HG02970 (cell line): Measurements from ENCODE around the gene WNT7B.

ENCODE experiments used
- ATAC-seq: cut with Tn5 transposase; IDR thresholded peaks from one replicate; pipeline ENCODE4 v1.9.1; 2021; ENCODE audit warnings: mild to moderate bottlenecking, moderate library complexity, moderate number of reproducible peaks; ENCODE audit not compliant: unreplicated experiment, low FRiP score

Gene WNT7B

DNA sequence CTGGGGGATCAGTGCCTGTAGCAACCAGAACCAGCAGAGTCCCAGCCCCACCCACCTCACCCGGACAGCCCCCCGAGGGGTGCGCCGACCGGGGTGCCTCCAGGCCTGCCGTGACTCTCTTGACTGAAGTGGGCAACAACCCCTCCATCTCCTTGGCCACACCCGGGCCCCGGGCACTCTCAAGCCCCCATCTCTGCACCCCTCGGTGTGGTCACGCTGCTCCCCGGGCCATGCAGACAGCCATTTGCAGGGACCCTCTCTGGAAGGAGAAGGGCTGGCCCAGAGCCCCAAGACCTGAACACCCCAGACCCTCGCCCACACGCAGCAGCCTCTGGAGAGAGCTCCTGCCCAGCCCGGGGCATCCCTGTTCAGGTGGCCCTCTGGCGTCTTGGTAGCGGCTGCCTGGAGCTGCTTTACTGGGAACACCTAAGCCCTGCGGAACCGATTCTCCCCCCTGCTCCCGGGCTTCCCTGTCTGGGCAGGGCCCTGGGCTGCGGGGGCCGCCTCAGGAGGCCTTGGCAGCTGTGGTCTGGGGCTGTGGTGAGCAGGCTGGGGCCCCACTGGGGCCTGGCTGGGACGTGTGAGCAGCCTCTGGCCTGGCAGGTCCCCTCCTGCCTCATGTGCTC lies 84.9 kb downstream of the WNT7B start:
- no peak for ATAC-seq

DNA sequence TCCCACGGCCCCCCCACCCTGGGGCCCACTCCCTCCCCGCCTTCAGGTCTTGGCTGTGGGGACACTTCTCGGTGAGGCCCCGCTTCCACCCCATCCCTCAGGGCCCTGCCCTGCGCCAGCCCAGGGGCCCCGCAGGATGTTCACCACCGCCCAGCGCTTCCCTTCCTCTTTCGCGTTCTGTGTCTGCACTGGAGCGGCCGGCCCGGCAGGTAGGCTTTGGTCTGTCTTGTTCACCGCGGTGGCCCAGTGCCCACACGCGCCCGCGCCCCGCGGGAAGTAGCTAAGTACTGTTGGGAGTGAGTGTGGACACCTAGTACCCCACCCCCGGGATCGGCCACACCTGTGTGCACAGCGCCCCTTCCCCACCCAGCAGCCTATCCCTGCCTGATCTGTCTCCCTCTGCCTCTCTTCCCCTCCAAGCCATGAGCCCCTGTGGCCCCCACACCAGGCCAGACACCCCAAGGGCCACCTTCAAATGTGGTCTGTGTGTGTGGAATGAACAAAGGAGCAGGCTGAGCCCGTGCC lies 85.4 kb downstream of the WNT7B start:
- ATAC-seq = no peak

DNA sequence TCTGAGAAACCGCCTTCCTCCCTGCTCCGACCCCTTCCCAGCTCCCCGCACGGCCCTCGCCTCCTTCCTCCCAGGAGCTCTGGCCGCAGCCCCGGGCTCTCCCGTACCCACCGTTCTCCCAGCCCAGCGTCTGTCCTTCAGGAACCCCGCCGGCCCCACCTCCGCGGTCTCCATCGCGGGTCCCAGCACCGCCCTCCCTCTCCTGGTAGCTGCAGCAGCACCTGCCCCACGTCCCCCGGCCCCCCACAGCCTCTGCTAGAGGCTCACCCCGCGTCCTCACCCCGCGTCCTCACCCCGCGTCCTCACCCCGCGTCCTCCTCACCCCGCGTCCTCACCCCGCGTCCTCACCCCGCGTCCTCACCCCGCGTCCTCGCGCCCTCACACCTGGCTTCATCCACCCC lies 85.9 kb downstream of the WNT7B start:
- no peak for ATAC-seq

DNA sequence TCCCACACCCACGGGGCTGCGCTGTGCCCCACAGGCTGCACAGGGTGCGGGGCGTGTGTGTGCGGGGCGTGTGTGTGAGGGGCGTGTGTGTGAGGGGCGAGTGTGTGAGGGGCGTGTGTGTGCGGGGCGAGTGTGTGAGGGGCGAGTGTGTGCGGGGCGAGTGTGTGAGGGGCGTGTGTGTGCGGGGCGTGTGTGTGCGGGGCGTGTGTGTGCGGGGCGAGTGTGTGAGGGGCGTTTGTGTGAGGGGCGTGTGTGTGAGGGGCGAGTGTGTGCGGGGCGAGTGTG lies 86.7 kb downstream of the WNT7B start:
- no peak for ATAC-seq

DNA sequence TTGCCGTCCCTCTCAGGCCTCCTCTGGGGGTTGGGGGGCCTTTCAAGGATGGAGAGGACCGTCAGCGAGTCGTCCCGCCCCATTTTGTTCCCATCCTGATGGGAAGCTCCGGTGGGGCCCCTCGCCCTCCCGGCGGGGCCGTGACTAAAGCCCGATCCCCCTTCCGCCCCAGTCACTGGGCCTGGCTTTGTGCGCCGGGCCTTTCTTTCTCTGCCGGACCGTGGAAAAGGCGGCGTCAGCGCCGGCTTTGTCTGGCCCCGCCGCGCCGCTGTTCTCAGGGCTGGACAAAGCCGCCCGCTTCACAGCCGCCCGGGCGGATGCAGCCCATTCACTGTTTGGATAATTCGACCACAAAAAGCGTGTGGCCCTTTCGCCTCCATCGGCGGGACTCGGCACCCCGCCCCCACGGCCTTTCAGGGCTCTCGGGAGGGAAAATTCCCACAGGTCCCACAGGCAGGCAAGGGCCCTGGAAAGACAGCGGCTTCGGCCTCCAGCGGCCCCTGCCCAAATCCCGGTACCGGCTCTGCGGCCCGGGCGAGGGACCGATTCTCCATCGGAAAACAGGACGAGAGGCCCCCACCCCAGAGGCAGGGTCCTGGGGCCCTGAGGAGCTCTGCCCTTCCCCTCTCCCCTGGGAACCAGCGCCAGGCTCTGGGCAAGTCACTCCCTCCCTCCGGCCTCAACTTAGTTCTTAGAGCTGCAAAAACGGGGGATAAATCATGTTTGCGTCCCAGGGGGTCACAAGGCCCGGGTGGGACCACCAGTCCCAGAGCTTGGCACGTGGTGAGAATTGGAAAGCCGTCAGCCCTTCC lies 87.2 kb downstream of the WNT7B start:
- no peak for ATAC-seq

DNA sequence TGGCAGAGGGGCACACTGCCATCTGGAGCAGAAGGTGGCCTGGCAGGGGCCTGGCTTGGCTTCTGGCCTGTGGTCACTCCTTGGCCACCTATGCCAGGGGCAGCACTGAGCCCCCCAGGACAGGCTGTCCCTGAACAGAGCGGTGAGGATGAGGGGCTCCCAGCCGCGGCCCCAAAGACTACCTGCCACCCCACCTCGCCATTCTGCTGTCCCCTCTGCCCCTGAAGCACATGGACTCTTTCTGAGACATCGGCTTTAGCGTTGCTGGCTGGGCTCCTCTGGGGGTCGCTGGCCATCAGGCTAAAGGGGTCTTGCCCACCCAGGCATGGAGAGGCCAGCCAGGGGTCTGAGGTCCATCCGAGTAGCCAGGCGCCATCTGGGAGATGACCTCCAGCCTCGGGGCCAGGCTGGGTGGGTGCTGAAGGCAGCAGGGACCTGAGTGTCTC lies 87.8 kb downstream of the WNT7B start:
- ATAC-seq = no peak

DNA sequence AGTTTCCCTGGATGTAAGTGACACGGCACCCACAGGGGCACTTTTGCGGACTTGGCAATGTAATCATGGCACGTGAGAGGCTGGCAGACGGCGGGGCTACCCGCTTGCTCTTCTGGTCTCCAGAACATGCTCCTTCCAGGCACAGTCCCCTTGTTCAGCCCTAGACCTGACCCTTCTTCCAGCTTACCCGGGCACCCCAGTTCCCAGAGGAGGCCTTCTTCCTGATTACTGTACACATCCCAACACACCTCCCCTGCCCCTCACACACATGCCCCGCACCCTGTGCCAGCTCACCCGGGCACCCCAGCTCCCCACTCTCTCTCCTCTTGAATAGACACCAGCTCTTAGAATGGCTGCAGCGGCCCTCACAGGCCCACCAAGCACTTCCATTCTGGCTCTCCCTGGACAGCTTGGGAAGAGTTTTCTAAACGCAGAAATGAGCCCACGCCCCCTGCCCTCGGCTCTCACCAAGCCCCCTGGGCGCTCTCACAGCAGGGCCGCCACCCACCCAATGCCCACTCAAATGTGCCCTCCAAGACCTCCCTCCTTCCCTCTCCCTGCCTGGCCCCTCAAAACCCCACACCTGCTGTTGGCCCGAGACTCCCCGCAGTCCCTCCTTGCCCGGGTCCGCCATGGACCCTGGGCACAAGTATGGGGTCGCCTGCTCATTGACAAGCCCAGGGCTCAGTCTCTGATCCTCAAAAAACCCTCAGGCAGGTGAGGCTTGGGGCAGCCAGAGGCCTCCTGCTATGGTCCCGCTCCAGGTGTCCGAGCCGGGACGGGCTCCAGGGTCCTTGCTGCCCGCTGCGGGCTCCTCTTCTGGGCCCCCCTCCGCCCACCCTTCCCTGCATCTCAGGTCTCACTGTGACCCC lies 88.5 kb downstream of the WNT7B start:
- no peak for ATAC-seq

DNA sequence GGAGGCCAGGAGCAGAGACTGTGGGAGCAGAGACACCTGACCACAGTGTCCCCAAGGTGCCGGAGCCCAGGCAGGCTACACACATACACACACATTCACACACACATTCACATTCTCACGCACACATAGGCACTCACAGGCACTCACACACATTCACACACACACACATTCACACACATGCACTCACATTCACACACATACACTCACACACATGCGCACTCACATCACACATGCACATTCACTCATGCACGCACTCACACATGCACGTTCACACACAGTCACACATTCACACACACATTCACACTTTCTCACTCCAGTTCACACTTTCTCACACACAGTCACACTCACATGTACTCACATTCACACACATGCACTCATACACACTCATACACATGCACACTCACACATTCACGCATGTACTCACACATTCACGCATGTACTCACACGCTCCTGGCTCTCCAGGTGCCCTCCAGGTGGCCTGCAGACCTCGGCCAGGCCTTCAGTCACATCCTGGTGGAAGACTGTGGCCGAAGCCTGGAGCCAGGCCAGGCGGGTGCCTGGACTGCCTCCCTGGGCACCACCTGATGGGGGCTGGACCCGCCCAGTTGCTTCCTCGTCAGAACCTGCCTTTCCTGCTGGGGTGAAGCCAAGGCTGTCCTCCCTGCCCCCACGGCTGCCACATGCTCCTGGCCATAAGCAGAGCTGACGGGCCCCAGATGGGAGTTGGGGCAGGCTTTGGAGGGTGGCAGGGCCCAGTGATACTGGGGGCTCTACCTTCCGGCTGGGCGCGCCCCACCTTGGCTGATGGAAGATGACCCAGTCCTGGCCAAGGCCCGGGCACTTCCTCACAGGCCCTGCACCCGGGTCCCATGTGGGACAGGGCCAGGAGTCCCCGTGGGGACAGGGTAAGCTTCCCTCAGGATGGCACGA lies 89.5 kb downstream of the WNT7B start:
- ATAC-seq = no peak

DNA sequence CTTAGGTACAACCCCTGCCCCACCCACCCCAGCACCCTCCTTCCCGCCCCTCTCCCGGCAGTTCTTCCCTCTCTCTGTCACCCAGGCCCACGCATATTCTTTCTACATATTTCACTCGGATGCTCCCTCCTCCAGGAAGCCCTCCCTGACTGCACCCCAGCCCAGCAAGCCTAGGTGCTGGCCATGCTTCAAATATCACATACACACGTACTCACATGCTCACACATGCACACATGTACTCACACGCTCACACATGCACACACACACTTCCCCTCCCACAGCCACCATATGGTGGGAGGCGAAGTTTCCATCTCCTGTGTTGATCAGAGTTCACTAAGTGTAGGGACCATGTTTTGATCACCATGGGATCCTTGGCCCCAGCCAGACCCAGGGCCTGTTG lies 90.4 kb downstream of the WNT7B start:
- no peak for ATAC-seq

DNA sequence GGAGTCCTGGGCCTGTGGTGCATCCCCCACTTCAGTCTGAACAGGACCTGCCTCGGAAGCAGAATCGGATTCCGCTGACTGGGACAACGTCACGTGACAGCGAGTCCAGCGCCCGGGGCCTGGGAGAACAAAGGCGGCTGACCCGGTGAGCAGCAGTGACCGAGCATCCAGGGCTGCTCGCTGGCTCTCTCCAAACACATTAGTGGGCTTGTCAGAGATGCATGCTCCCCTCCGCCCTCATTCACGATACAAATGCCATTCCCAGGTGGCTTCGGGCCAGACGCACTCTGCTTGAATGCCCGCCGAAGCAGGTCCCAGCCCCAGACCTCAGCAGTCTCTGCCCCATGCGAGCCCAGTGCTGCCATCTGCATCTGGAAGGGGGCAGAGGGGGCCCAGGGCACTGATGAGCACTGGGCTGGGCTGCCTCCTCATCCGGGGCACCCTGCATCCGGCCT lies 91.0 kb downstream of the WNT7B start:
- no peak for ATAC-seq

DNA sequence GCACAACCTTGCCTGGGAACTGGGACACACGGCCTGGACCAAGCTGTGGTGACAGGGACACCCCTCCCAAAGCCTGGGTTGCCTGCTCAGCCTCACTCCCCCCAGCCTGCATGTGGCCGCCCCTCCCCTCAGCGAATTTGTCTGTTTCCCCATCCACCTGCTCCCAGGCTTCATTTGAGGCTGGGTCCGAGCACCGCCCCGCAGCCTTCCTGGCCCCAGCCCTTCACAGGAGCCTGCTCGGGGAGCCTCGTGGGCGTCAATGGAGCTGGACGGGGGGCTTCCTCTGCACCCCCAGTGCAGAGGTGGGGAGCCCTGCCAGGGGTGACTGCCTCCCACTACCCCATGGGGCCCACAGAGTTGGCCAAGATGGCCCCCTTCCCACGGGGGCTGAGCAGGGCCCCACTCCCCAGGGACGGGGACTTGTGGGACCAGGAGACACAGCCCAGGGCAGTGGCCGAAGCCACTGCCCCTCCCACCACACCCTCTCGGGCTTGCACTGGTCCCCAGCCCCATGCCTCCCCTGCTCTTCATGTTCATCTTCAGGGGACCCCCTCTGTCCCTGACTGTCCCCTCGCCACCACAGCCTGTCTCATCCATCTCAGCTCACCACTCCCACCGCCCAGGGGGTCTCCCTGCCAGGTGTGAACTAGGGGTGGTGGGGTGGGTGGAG lies 91.7 kb downstream of the WNT7B start:
- ATAC-seq = no peak

DNA sequence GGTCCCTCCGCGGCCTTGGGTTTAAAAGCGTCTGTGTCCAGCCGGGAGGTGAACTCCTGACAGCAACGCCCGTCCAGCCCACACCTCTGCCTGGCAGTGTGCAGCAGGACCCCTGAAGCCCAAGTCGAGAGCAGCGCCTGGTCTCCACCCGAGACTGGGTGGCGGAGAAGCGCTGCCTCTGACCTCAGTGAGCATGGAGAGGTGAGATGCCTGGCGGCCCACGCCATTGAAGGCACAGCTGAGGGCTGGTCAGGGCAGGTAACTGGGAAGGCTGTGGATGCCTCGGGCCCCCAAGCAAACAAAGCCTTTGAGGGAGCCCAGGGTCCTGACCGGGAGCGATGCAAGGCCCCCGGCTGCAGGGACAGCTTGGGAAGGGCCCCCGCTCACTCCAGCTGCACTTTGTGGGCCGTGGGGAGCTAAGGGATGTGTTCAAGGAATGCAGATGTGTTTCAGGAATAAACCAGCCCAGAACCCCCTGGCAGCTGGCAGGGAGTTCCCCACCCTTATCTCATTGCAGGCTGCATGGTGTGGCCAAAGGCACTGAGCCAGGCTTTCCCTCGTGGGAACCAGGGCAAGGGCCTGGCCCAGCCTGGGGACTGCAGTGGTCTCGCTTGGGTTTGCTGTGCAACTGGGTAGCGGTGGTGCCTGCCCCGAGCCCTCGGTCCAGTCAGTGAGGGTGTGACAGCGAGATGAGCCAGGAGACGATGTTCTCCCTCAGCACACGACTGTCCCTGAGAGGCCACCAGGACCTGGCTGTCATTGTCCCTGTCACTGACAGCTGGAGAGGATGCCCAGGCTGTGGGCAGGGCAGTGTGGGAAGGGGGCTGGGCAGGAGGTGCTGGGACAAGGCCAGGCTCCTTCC lies 92.5 kb downstream of the WNT7B start:
- ATAC-seq = no peak

DNA sequence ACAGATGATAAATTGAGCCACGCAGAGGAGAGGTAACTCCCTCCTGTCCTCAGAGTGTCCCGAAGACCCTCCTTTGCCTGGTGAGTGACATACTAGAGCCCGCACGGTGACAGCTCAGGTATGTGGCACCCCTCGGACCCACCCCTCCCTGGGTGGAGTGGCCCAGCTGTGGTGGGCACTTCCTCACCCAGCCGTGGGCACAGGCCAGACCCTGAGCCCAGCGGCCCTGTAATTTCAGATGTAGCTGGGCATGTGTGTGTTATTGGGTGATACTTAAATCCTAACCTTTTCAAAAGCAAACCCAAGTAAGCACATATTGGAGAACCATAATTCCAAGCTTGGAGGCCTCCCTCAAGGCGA lies 93.2 kb downstream of the WNT7B start:
- no peak for ATAC-seq

DNA sequence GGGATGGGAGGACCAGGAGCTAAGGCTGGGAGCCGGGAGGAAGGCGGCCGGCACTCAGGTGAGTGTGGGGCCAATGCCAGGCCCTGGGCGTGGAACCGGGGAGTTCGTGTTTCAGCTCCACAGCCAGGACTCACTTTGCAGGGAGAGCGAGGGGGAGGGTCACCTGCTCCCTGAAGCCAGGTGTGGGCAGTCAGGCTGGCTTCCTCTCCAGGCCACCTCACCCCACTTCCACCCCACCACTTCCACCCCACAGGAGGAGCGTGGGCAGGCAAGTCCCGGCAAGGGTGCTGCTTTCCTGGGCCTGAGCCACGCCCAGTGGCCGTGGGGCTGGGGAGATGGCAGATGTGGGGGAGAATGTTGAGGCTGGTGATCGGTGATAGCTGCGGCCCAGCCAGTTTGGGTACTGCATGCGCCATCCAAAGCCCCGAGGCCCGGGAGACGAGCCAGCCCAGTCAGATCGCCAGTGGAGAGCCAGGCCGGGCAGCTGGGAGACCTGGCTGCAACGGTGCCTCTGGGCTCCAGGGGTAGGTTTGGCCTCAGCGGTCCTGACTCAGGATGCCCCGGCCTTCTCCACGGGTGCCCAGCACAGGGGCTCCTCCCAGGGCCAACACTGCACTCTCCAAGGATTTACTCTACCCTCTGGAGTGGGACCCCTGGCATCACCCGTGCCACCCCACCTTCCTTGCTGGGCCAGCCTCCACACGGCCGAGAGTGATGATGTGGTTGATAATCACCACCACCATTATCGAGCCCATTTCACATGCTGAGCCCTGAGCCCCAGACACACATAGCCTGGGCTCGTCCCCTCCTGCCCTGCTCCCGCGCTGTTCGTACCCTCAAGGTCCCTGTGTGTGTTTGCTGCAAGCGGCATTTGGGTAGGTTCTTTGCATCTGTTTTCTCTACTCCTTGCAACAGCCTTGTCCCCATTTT lies 93.8 kb downstream of the WNT7B start:
- ATAC-seq = no peak

DNA sequence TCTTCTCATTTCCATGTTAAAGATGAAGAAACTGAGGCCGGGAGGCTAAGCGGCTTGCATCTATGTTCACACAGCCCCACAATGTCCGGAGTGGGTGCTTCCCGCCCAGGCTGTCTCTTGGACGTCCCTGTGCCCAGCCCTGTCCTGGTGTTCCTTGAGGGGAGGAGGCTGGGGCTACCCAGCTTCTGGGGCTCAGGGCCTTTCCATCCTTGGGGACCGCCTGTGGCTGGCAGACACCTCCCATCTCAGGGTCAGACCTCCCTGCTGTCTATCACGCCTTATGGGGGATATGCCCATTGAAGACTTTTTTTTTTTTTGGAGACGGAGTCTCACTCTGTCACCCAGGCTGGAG lies 95.5 kb downstream of the WNT7B start:
- no peak for ATAC-seq

DNA sequence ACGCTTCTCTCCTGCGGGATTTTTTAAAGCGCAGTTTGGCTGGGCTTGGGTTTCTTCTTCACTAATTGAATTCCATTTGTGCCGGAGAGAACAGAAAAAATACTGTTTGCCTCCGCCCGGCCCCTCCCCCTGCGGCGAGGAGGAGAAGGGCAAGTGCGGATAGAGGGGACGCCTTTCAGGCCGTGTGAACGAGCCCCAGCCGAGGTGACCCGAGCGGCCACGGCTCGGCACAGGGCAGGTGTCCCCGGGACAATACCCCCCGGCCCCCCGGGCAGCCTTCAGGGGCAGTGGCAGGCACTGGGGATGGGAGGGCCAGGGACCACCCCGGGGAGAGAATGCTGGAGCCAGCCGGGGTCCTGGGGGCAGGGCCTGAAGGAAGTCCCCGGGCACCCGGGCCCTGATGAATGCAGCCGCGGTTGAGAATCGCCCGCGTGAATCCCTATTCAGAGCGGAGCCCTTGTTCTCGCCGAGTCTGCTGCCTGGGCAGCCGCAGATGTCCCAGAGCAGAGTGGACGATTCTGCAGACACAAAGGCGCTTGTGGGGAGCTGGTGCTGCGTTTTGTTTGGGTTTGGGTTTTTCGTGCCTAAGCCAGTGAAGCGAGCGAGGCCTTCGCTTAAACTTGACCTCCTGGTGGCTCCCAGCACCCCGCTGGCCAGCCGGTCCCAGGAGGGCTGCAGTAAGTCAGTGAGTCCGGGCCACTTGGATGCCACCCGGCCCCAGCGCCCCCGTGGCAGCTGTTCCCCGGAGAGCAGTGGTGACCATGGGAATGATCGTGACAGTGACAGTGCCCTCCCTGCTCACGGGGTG lies 96.0 kb downstream of the WNT7B start:
- no peak for ATAC-seq
